ENCODE data around the gene ATP11A.

- no peak for TF ChIP-seq EZH2phosphoT487 (IDR thresholded peaks at IDR 0.05; ENCODE audit: low read depth, severe bottlenecking, unreplicated experiment)
- TF ChIP-seq, protein P1, sequence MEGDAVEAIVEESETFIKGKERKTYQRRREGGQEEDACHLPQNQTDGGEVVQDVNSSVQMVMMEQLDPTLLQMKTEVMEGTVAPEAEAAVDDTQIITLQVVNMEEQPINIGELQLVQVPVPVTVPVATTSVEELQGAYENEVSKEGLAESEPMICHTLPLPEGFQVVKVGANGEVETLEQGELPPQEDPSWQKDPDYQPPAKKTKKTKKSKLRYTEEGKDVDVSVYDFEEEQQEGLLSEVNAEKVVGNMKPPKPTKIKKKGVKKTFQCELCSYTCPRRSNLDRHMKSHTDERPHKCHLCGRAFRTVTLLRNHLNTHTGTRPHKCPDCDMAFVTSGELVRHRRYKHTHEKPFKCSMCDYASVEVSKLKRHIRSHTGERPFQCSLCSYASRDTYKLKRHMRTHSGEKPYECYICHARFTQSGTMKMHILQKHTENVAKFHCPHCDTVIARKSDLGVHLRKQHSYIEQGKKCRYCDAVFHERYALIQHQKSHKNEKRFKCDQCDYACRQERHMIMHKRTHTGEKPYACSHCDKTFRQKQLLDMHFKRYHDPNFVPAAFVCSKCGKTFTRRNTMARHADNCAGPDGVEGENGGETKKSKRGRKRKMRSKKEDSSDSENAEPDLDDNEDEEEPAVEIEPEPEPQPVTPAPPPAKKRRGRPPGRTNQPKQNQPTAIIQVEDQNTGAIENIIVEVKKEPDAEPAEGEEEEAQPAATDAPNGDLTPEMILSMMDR (IDR thresholded peaks at IDR 0.05; ENCODE audit: poor library complexity): no peak
- TF ChIP-seq EZH2 (IDR thresholded peaks at IDR 0.05; ENCODE audit: borderline replicate concordance): no peak
Measured at GRCh38 chr13:112741185-112741755, 51.4 kb downstream of the ATP11A start.
